Putamen (tissue), 1 donor: ENCODE data around the gene SFT2D1.

Experiments
- DNase-seq: peaks from one replicate; pipeline ENCODE4 v3.0.0-alpha.2; 2016; ENCODE audit warnings: low spot score

The SFT2D1 gene

DNA sequence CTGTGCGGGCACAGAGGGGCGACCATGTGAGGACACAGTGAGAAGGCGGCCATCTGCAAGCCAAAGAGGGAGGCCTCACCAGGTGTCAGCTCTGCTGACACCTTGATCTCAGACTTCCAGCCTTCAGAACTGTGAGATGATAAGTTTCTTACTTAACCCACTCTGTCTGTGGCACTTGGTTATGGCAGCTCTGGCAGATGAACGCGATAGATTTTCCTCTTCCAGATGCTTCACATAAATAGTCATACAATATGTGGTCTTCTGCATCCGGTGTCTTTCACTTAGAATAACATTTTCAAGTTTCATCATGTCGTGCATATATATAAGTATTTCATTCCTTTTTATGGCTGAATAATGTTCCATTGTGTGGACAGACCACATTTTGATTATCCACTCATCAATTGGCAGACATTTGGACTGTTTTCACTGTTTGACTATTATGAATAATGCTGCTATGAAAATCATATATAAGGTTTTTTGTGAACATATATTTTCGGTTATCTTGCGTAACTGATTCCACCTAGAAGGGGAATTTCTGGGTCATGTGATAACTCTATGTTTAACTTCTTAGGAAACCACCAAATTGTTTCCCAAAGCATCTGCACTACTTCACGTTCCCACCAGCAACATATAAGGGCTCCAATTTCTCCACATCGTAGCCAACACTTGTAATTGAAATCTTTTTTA lies 64.3 kb downstream of the SFT2D1 start:
- no peak for DNase-seq

GRCh38 chr6:166277018-166277417 lies 65.3 kb downstream of the SFT2D1 start:
- peak; percentile 80 for DNase-seq

- peak; percentile 71 for DNase-seq
Measured at GRCh38 chr6:166275714-166276166, 66.6 kb downstream of the SFT2D1 start.

GRCh38 chr6:166274739-166275370 lies 67.5 kb downstream of the SFT2D1 start:
- no peak for DNase-seq

DNA sequence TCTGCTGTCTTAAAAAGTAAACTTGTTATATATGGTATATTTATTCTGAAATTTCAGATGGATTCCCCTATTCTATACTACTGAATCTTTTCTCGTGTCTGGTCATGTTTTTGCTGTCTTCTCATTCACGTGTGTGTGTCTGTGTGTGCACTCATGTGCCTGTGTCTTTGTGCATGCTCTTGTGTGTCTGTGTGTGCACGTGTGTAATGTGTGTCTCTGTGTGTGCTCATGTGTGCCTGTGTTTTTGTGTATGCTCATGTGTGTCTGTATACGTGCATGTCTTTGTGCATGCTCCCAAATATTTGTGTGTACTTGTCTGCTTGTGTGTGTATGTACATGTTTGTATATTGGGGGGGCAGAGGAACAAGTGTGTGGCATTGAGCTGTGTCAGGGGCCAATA lies 68.2 kb downstream of the SFT2D1 start:
- DNase-seq, result no peak

- DNase-seq, result no peak
Measured at GRCh38 chr6:166271376-166271765, 71.0 kb downstream of the SFT2D1 start.

- no peak for DNase-seq
Measured at GRCh38 chr6:166270706-166271375, 71.5 kb downstream of the SFT2D1 start.
